ENCODE results near the gene PDE6B. TPM values are rescaled to one million over a fixed set of nuclear protein-coding genes. Genes with fewer than 3 reads are reported as not detected.
"Not testable (repeated sequence)": the region's sequence is repeated elsewhere in the genome, so short reads cannot be mapped to it uniquely, and the experiment has no call there.

Gene PDE6B
- total RNA-seq: 0.27 and 2.1 TPM in 2 replicates
- 0.26 TPM for polyA plus RNA-seq (2012)

DNA sequence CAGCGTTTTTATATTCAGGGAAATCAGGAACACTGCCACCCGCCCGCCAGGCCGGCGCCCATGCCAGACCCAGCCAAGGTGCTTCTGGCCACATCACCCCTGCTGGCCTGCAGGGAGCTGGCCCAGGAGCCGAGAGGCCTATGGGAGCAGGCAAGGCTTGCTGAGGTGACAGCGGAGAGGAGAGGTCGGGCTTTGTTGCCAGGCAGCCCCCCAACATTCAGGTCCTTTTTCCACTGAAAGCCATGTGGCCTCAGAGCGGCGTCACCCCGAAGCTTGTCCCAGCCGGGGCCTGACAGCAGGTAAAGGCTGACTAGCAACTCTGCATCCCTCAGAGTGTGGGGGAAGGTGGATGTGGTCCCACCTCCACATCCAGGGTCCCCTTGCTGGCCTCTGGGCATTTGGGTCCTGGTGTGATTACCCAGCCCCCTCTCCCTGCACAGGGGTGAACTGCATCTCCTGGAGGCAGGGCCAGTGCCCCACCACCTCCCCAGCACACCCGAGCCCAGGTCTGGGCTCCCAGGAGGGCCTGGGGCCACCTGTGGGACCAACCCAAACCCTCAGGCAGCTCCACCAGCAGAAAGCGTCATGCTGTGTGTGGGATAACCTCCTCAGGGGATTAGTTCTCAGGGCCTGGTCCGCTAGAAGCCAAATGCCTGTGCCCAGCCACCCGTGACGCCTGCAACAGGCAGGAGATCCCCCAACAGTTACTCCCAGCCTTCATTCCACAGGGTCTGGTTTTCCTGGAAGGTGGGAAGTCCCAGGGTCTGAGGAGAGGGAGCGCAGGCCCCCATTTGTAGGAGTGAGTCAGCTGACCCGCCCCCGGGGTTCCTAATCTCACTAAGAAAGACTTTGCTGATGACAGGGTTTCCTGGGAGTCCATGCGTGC is at the start of gene PDE6B:
PDE6B (plus strand) TSS at position 869 of the 886 bp plus-strand sequence. CDS start 54 bp downstream, outside the sequence.
- DNase-seq (ENCODE audit: low read depth): no peak

DNA sequence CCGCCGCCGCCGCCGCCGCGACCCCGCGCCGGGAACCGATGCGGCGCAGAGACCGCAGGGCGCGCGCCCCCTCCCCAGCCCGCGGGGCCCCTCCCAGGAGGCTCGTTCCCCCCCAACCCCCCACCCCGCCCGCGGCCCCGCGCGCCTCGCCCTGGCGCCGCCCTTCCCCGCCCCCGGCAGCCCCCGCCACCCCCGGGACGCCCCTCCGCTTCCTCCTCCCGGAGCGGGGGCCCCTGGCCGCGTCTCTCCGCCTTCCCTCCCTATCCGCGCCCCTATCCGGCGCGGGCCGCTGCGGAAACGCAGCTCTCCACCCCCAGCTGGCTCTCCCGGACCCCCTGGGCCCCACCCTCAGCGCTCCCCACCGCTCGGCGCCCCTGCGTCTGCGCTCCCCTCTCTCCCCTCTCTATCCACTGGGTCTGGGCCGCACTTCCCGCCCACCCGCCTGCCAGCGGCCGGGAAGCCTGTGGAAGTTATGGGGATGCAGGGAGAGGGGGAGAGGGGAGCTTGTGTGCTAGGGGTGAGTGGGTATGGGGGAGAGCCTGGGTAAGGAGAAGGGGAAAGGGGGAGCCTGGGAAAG is 49.0 kb upstream of the PDE6B start, which contains the start of gene TMEM271:
TMEM271 (minus strand) TSS at position 51 of the 577 bp plus-strand sequence. CDS start 233 bp downstream, outside the sequence.
- no peak for DNase-seq (ENCODE audit: low read depth)

- DNase-seq (ENCODE audit: low read depth): no peak
Observed at GRCh38 chr4:576991-577498, 48.3 kb upstream of the PDE6B start.

GRCh38 chr4:577499-578450 is 47.6 kb upstream of the PDE6B start:
- peak; percentile 67 for DNase-seq (ENCODE audit: low read depth)

DNA sequence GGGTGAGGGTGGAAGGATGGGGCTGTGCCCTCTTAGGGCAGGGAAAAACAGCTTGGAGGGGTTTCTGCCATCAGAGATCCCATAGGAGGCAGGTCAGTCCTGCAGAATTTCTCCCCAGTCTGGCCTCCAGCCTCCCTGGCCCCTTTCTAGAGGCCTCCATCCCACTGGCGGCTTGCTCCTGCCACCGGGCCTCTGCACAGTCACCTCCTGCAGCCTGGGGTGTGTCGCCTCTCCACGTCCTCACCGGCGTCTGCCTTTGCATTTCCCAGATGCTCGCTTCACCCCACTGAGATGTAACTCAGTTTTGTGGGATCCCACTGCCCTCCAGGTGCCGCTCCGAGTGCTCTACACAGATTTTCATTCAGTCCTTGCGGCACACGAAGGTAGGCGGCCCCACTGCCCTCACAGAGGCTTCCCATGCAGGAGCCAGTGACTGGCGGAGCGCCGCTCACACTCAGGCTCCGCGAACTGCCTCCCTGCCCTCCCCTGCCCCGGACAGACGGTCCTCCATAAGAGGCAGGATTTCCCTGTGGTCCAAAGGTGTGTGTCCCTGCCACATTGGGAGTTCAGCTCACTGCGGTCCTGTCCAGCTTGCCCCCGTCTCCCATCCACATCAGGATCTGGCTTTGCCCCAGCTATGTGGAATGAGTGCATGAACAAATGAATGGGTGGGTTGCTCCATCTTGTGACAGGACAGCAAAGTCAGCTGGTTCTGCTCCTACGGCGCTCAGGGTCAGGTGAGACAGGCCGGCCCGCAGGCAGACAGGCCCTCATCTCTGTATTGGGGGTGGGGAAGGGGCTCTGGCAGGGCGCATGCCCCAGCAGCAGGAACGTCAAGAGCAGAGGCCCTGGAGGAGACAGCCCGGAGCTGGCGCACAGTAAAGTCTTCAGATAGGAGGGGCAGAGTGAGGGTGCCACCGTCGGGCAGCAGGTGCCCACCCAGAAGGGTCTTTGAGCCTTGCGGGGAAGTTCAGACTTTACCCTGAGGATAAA is 46.6 kb upstream of the PDE6B start:
- no peak for DNase-seq (ENCODE audit: low read depth)

DNA sequence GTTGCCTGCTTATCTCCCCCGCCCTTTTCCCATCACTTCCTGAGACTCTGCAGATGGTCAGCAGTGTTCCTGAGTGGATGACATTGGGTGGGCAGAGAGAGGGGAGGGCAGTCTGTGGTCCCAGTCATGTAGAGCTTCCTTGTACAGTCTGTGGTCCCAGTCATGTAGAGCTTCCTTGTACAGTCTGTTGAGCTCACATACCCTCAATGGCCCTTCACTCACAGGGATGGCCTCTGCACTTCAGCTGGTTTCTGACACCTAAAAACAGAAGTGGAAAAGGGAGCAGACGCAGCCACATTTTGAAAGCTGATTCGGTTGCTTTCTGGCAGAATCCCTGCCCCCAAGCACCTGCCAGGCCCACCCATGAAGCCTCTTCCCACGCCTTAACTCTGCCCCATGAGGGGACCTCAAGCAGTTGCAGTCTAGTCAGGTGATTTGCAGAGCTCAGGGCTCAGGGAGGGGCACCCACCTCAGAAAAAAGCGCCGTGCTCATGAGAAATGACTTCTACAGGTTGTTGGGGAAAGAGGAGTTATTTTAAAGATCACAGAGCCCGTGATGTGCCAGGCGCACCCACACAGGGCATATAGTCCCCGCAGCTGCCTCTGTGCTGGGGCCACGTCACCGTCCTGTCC is 45.7 kb upstream of the PDE6B start:
- DNase-seq (ENCODE audit: low read depth): no peak

DNA sequence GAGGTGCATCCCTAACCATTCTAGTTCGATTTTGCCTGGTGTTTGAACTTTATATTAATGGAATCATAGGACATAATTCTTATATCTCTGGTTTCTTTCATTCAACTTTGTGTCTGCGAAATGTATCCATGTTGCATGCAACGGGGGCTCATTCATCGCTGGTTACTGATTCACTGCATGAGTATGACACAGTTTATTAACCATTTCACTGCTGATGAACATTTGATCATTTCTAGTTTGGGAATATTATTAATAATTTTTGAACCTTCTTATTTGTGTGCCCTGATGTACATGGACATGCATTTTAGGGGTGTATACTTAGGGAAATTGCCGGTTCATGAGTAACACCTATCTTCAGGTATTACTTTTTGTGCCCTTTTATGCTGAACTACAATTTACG is 44.2 kb upstream of the PDE6B start:
- no peak for DNase-seq (ENCODE audit: low read depth)

- DNase-seq (ENCODE audit: low read depth): no peak
Observed at GRCh38 chr4:581753-582361, 43.5 kb upstream of the PDE6B start.

- no peak for DNase-seq (ENCODE audit: low read depth)
Observed at GRCh38 chr4:583820-584219, 41.6 kb upstream of the PDE6B start.

GRCh38 chr4:587671-588350 is 37.6 kb upstream of the PDE6B start:
- DNase-seq (ENCODE audit: low read depth): no peak

DNA sequence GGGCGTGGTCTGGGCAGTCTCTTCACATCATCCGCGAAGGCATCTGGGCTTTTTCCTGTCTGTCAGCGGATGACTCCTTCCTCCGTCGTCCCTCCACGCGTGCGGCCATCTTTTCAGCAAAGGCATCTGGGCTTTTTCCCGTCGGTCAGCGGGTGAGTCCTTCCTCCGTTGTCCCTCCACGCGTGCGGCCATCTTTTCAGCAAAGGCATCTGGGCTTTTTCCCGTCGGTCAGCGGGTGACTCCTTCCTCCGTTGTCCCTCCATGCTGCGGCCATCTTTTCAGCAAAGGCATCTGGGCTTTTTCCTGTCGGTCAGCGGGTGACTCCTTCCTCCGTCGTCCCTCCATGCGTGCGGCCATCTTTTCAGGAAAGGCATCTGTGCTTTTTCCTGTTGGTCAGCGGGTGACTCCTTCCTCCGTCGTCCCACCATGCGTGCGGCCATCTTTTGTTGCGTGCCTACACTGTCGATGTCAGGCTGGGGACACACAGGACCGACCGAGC is 37.0 kb upstream of the PDE6B start:
- no peak for DNase-seq (ENCODE audit: low read depth)

- no peak for DNase-seq (ENCODE audit: low read depth)
Observed at GRCh38 chr4:589219-589963, 36.0 kb upstream of the PDE6B start.

- no peak for DNase-seq (ENCODE audit: low read depth)
Observed at GRCh38 chr4:590313-590841, 35.0 kb upstream of the PDE6B start.

GRCh38 chr4:592178-592577 is 33.2 kb upstream of the PDE6B start:
- not testable (repeated sequence) for DNase-seq (ENCODE audit: low read depth)

DNA sequence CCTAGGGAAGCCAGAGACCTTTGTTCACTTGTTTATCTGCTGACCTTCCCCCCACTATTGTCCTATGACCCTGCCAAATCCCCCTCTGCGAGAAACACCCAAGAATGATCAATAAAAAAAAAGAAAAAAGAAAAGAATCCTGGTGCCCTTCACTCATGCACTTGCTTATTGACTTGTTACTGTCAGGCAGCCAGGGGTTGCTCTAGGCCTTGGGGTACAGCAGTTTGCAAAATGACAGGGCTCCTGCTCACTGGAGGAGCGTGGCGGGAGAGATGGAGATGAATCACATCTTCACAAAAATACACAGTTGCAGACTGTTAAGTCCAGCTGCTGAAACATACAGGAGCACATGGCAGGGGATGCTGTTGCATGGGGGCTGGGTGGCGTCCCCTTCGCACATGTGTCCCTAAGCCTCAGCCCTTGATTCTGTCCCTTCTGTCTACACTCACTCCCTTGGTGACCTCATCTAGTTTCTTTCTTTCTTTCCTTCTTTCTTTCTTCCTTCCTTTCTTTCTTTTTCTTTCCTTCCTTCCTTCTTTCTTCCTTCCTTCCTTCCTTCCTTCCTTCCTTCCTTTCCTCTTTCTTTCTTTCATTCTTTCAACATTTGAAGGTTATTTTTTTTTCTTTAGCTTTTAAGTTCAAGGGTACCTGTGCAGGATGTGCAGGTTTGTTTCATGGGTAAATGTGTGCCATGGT is 32.4 kb upstream of the PDE6B start:
- DNase-seq (ENCODE audit: low read depth): no peak

DNA sequence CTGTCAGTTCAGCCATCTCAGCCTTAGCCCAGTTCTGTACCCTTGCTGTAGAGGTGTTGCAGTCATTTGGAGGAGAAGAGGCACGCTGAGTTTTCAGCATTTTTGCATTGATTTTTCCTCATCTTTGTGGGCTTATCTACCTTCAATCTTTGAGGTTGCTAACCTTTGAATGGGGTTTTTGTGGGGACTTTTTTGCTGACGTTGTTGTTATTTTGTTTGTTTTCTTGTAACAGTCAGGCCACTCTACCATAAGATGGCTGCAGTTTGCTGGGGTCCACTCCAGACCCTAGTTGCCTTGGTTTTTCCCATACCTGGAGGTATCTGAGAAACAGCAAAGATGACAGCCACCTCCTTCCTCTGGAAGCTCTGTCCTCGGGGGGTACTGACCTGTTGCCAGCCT is 26.4 kb upstream of the PDE6B start:
- no peak for DNase-seq (ENCODE audit: low read depth)

DNA sequence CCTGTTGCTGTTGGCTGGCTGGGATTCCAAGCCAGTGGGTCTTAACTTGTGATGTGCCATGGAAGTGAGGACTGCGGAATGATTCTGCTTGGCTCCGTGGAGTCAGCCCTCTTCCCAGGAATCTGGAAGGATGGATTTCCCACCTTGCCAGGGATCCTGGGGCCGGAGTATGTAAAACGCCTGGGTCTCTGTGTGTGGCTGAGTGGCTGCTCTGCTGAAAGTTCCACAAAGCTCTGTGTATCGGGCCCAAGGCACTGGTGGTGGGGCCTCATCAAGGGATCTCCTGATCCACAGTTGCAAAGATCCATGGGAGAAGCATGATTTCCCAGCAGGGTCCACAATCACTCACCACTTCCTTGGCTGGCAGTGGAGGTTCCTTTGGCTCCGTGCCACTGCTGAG is 25.2 kb upstream of the PDE6B start:
- DNase-seq (ENCODE audit: low read depth): no peak
